Prostate gland (tissue), 2 donors: Measurements from ENCODE around the gene CCDC141. TPM values are rescaled to one million over a fixed set of nuclear protein-coding genes. Genes with fewer than 3 reads are reported as not detected.
A peak's percentile ranks its signal among the peaks of the same experiment; 100 is the strongest.

Experiments
- DNase-seq: peaks from one replicate; pipeline ENCODE4 v3.0.0-alpha.2; 2019; ENCODE audit warnings: low spot score
- H3K27ac ChIP-seq, 2 donors: fragments of 200-600 bp; sonication (generic); 2 replicates each; pipeline ENCODE4 v1.5.1; 2017 to 2019
- H3K27me3 ChIP-seq: fragments of 200-600 bp; sonication (generic); replicated peaks from 2 replicates; pipeline ENCODE4 v1.5.1; 2019; ENCODE audit not compliant: insufficient read depth
- H3K36me3 ChIP-seq, 2 donors: fragments of 200-600 bp; sonication (generic); 1 replicate in 1 of 2; 2 replicates in 1 of 2; pipeline versions ENCODE4 v1.5.1 to v1.8.1; 2017 to 2019
- H3K4me1 ChIP-seq: fragments of 200-600 bp; sonication (generic); replicated peaks from 2 replicates; pipeline ENCODE4 v1.5.1; 2019
- H3K4me3 ChIP-seq, 2 donors: fragments of 200-600 bp; sonication (generic); 2 replicates each; pipeline ENCODE4 v1.5.1; 2017 to 2019
- H3K9me3 ChIP-seq: fragments of 200-600 bp; sonication (generic); 2 replicates; pipeline ENCODE4 v1.5.1; 2017
- CTCF ChIP-seq, 4 experiments: fragments of 200-600 bp in 2 of 4; fragments of 450-650 bp in 2 of 4; sonication (generic) in 2 of 4; IDR thresholded peaks; 1 replicate in 3 of 4; 2 replicates in 1 of 4; pipeline ENCODE4 v1.5.1; 2016 to 2019; ENCODE audit warnings: antibody characterized with exemption in 4 of 4, mild to moderate bottlenecking in 2 of 4, moderate library complexity in 2 of 4
- POLR2A ChIP-seq: fragments of 450-650 bp; IDR thresholded peaks from one replicate; pipeline ENCODE4 v1.6.1; 2016; ENCODE audit warnings: antibody characterized with exemption, mild to moderate bottlenecking
- POLR2AphosphoS5 ChIP-seq: sonication (generic); formaldehyde crosslinking; IDR thresholded peaks from one replicate; pipeline ENCODE4 v1.6.1; 2017; ENCODE audit warnings: antibody characterized with exemption
- WGBS: methylation state at CpG from one replicate; pipeline ENCODE4 v1.1.5; 2018; 5-methylcytosine and 5-hydroxymethylcytosine counted together
- intact Hi-C: fragments of 100-400 bp; cut with DNase I; formaldehyde crosslinking; loops from one replicate; pipeline ENCODE4 v1.14.2; 2022
- total RNA-seq, 2 donors: library from RNA; depleted of rRNA; stranded (reverse); fragments of >200 nt; gene quantifications; one replicate each; pipeline ENCODE4 v1.1.0, GENCODE V29; 2016

The CCDC141 gene
- total RNA-seq, 2 donors from 2014 or later, result 0.32 to 8.6 TPM

GRCh38 chr2:178895171-178895570 lies 154.8 kb downstream of the CCDC141 start:
- WGBS, result 60% methylated on average over 2 of the region's 2 CpGs
- intact Hi-C loops, result no loop called here
- Histone ChIP-seq H3K4me1 (no peaks in the 10 kb centered on the region), H3K4me3 (no peak overlapping the region), H3K27me3 (no peaks in the 10 kb centered on the region), H3K9me3 (no peaks in the 10 kb centered on the region), H3K27ac (no peak overlapping the region), H3K36me3 (no peaks in the 10 kb centered on the region)
- no peak for TF ChIP-seq CTCF (IDR thresholded peaks at IDR 0.05)
- TF ChIP-seq POLR2A, result no peak
- TF ChIP-seq POLR2AphosphoS5, result no peak
- no peak for DNase-seq

- WGBS, result 71% methylated on average over 5 of the region's 5 CpGs
- no peak for DNase-seq
- TF ChIP-seq POLR2AphosphoS5 (no peak), CTCF (IDR thresholded peaks at IDR 0.05) (no peak), POLR2A (no peak)
- no peaks in the 10 kb centered on the region for H3K9me3 ChIP-seq
- H3K27me3 ChIP-seq, result no peaks in the 10 kb centered on the region
- H3K36me3 ChIP-seq, result no peaks in the 10 kb centered on the region
- no peaks in the 10 kb centered on the region for H3K4me1 ChIP-seq
- intact Hi-C loops, result no loop called here
- no peak overlapping the region for H3K27ac ChIP-seq
- no peak overlapping the region for H3K4me3 ChIP-seq
These were observed 156.9 kb downstream of the CCDC141 start for GRCh38 chr2:178892751-178893625.

- H3K9me3 ChIP-seq, result no peaks in the 10 kb centered on the region
- intact Hi-C loops, result no loop called here
- H3K27me3 ChIP-seq, result no peaks in the 10 kb centered on the region
- no peak overlapping the region for H3K27ac ChIP-seq
- no peak for DNase-seq
- WGBS, result 72% methylated on average over 5 of the region's 5 CpGs
- TF ChIP-seq POLR2A, result no peak
- no peak for TF ChIP-seq CTCF (IDR thresholded peaks at IDR 0.05)
- no peak for TF ChIP-seq POLR2AphosphoS5
- no peak overlapping the region for H3K4me3 ChIP-seq
- no peaks in the 10 kb centered on the region for H3K4me1 ChIP-seq
- H3K36me3 ChIP-seq, result no peaks in the 10 kb centered on the region
These were observed 157.9 kb downstream of the CCDC141 start for GRCh38 chr2:178891959-178892485.

- Histone ChIP-seq H3K27ac (no peak overlapping the region), H3K4me1 (no peaks in the 10 kb centered on the region), H3K9me3 (no peaks in the 10 kb centered on the region), H3K27me3 (no peaks in the 10 kb centered on the region), H3K4me3 (no peak overlapping the region), H3K36me3 (no peaks in the 10 kb centered on the region)
- DNase-seq, result peak; percentile 61
- WGBS, result 37% methylated on average over 3 of the region's 3 CpGs
- TF ChIP-seq POLR2A (no peak), CTCF (IDR thresholded peaks at IDR 0.05) (peak; percentile 78 to 86 (median 83)), POLR2AphosphoS5 (no peak)
- intact Hi-C loops, result no loop called here
These were observed 158.5 kb downstream of the CCDC141 start for GRCh38 chr2:178891265-178891958.
